Aorta (tissue), 5 donors: ENCODE measurements around the gene MUSK. TPM values are rescaled to one million over a fixed set of nuclear protein-coding genes. Genes with fewer than 3 reads are reported as not detected.

ENCODE experiments used
- ATAC-seq: fragments of 200-7000 bp; cut with Tn5 transposase; one replicate; pipeline ENCODE4 v1.9.1; 2022; ENCODE audit warnings: moderate library complexity; ENCODE audit not compliant: low FRiP score
- DNase-seq, 2 donors: peaks; one replicate each; pipeline ENCODE4 v3.0.0-alpha.2; 2020
- H3K27ac ChIP-seq, 2 donors: one replicate each; pipeline ENCODE4 v1.5.1; 2013; ENCODE audit warnings: low read length in 2 of 2, mild to moderate bottlenecking in 2 of 2, moderate library complexity in 2 of 2, control low read depth in 1 of 2, inconsistent platforms in 1 of 2, low read depth in 1 of 2
- H3K27me3 ChIP-seq, 2 donors: one replicate each; pipeline ENCODE4 v1.6.1; 2013; ENCODE audit warnings: control low read depth in 1 of 2, low read length in 1 of 2, mild to moderate bottlenecking in 1 of 2, moderate library complexity in 1 of 2; ENCODE audit not compliant: insufficient read depth in 2 of 2, control insufficient read depth in 1 of 2
- H3K36me3 ChIP-seq, 2 donors: one replicate each; pipeline ENCODE4 v1.6.1; 2013; ENCODE audit warnings: control low read depth in 1 of 2, low read length in 1 of 2, mild to moderate bottlenecking in 1 of 2; ENCODE audit not compliant: insufficient read depth in 2 of 2, control insufficient read depth in 1 of 2
- H3K4me1 ChIP-seq, 2 donors: one replicate each; pipeline ENCODE4 v1.6.1; 2013; ENCODE audit warnings: low read length in 2 of 2, control low read depth in 1 of 2, mild to moderate bottlenecking in 1 of 2, moderate library complexity in 1 of 2; ENCODE audit not compliant: insufficient read depth in 2 of 2, control insufficient read depth in 1 of 2
- H3K4me3 ChIP-seq, 2 donors: one replicate each; pipeline ENCODE4 v1.5.1; 2013; ENCODE audit warnings: low read length in 2 of 2, control low read depth in 1 of 2, mild to moderate bottlenecking in 1 of 2
- H3K9me3 ChIP-seq: one replicate; pipeline ENCODE4 v1.6.1; 2013; ENCODE audit warnings: mild to moderate bottlenecking, low read length; ENCODE audit not compliant: control insufficient read depth
- WGBS, 2 donors: extraction: QIAGEN DNeasy Blood & Tissue Kit; methylation state at CpG; one replicate each; pipeline ENCODE4 v1.1.7; 2013; 5-methylcytosine and 5-hydroxymethylcytosine counted together
- intact Hi-C, 2 donors: fragments of 100-400 bp; cut with DNase I; formaldehyde crosslinking; loops; one replicate each; pipeline versions ENCODE4 v1.14.2 to v1.15.0; 2022
- polyA plus RNA-seq, 2 donors: library from polyadenylated mRNA; stranded (reverse); fragments of 200-250 nt; gene quantifications; one replicate each; pipeline ENCODE4 v1.2.3, GENCODE V29; 2013
- total RNA-seq, 2 donors: library from RNA; stranded (reverse); fragmentation: NEBNext Ultra II Directional; extraction: Animal tissue kit (Norgen Biotek cat#: 25700); gene quantifications; one replicate each; pipeline ENCODE4 v1.2.1, GENCODE V29; 2021
- donor health status: healthy with polysubstance abuse.
- donor health status: Bipolar disorder and iron deficiency.
- donor health status: DM: no; HTN: no; CAD: no.
- donor health status: DM: no; HTN: no; CAD: no.
- donor health status: DM: yes; HTN: yes; CAD: no.

Gene MUSK
- total and polyA plus RNA-seq, 4 donors, result 0.31 to 1.7 (median 1.6) TPM; not detected in 1

DNA sequence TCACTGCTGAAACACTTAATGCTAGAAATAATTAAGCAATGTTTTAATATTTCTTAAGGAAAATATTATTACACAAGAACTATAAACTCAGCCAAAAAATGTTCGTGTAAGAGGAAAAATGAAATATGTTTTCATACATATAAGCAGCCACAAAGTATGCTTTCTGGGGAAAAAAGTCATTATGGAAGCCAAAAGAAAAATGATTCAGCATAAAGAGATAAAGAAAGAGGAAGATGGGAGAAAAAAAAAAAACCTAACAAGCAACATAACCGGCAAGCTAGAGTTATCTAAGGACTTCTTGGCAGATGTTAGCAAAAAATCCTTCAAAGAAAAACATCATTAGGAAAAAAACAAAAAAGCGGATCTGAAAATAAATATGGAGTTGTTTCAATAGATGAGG lies 179.1 kb downstream of the MUSK start:
- H3K4me1 ChIP-seq, result no peaks in the 10 kb centered on the region
- no peaks in the 10 kb centered on the region for H3K36me3 ChIP-seq
- no peaks in the 10 kb centered on the region for H3K9me3 ChIP-seq
- DNase-seq (no peak), ATAC-seq (no peak)
- no peaks in the 10 kb centered on the region for H3K27me3 ChIP-seq
- intact Hi-C loops, result no loop called here
- no peak overlapping the region for H3K27ac ChIP-seq
- WGBS, 2 donors, result 0 to 3% methylated on average over 3 of the region's 3 CpGs
- H3K4me3 ChIP-seq, result no peak overlapping the region

DNA sequence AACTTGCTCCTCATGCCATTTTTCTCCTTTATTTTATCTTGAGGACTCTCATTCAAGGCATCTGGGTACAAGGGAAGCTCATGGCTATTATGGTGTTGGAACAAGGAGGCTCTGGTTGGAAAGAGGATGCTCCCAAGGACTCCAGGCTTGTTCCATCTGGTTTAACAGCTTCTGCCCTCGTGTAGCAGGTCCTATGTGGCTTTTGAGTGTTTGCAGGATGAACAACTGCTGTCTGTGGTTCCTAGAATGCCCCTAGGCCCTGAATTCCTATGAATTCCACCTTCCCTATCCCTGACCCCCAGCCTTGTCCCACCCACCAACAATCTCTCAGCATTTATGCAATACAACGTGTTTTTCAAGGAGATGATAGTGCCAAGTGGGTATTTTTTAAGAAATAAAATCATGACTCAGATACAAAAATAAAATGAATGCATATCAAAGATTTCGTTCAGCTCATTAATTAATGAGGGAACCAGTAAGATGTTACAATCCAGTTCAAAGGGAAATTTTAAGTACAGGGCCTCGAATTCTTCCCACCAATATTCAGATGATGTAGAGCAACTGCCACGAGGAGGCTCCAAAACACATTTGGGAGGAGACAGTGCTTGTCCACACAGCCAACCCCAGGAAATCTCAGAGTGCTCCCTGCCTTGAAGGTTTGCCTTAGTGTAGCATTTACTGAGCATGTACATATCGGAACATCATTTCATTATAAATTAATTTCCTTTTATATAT lies 182.0 kb downstream of the MUSK start:
- no peak overlapping the region for H3K27ac ChIP-seq
- H3K4me1 ChIP-seq, result no peaks in the 10 kb centered on the region
- peaks cover 1% of the 10 kb centered on the region for H3K9me3 ChIP-seq
- intact Hi-C loops, result no loop called here
- no peak overlapping the region for H3K4me3 ChIP-seq
- H3K36me3 ChIP-seq, result no peaks in the 10 kb centered on the region
- WGBS, 2 donors, result 87 to 88% methylated on average over 6 of the region's 6 CpGs
- H3K27me3 ChIP-seq, result no peaks in the 10 kb centered on the region
- DNase-seq (no peak), ATAC-seq (no peak)

Other genes with a start within 250 kb of the MUSK start
- gene SVEP1, start 89.0 kb upstream of the MUSK start, total RNA-seq, result 100 to 1,000 TPM in 1 of 2 donors, 10 to 100 TPM in 1; 74.6 to 120 TPM
- gene SVEP1, start 89.0 kb upstream of the MUSK start, polyA plus RNA-seq, result 1 to 10 TPM in 1 of 2 donors, under 1 TPM in 1; 0.63 to 2.3 TPM